Diencephalon (tissue), 1 donor: ENCODE results near the gene IPO11. TPM values are rescaled to one million over a fixed set of nuclear protein-coding genes. Genes with fewer than 3 reads are reported as not detected.

ENCODE experiments used
- small RNA-seq: library from RNA; depleted of rRNA; stranded (forward); fragments of <200 nt; gene quantifications from one replicate; pipeline ENCODE3, GENCODE V24; 2014
- total RNA-seq: library from RNA; depleted of rRNA; stranded (reverse); fragments of >200 nt; gene quantifications from one replicate; pipeline ENCODE4 v1.2.3, GENCODE V29; 2014

The IPO11 gene
- 41.5 TPM for total RNA-seq

DNA sequence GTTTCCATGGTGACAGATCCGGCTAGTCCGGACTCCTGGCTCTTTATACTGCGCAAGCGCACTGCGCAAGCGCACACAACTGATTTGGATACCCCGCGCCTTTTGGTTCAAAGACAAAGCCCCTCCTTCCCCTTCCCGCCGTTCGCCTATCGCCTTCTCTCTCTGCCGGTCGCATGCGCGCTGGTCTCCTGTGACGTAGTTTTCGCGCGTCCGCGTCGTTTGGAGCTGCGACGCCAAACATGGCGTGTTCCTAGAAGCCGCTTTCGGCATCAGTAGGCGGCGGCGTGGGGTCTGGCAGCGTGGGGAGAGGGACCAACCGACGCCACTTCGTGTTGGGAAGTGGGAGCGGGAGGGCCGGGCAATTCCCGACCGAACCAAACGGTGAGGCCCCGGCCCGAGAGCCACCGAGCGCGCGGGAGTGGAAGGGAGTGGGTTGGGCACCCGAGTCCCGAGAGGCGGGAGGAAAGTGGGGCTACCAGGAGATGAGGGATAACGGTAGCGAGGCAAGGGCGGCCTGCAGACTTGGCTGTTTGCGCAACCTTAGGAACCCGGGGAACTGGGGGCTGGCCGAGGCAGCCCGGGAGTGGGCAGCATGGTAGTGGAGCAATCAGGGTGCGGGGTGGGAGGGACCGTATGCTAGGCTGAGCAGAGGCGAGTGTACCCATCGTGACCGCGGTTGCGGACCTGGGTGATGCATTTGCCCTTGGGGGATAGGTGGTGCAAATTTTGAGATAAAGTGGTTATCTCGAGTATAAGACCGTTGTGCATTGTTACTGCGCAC is at the start of gene IPO11:
Gene IPO11 (plus strand): TSS at position 215 of the 781 bp plus-strand sequence. CDS start 24,517 bp downstream, outside the sequence.

DNA sequence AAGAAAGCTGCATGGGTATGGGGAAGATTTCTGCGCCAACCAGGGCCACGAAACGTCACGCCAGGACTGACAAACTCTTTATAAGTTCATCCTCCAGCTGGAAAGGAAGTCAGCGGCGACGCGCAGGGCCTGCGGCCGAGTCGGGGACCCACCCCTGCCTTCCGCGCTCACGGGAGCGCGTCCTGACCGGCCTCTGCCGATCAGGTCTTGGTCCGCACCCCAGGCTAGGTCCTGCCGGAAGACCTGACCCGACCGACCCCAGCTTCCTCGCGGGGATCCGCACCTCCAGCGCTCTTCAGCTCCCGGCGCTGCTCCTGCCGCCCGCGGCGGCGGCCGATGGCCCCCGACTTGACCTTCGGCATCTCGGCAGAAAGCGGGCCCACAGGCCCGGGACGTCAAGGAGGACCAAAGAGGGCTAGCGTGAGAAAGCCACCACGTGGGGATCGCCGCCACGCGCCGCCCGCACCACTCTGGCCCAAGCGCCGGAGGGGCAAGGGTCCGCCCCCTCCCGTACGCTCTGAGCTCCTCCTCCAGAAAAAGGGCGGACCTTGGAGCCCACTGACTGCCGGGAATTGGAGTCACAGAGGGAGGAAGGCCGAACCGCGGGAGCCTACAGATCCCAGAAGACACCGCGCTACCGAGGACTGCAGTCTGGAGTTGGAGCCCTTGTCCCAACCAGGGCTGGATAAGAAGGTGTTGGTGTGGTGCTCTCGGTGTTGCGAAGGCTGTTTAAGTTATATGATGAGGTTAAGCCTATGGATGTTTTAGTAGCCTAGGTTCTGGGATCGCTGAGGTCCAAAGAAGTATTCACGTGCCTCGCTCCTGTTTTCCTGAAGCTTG is 8.9 kb upstream of the IPO11 start, which contains the start of gene DIMT1:
Gene DIMT1 (minus strand): TSS at position 495 of the 840 bp plus-strand sequence. CDS start 133 bp downstream, at position 362.

DNA sequence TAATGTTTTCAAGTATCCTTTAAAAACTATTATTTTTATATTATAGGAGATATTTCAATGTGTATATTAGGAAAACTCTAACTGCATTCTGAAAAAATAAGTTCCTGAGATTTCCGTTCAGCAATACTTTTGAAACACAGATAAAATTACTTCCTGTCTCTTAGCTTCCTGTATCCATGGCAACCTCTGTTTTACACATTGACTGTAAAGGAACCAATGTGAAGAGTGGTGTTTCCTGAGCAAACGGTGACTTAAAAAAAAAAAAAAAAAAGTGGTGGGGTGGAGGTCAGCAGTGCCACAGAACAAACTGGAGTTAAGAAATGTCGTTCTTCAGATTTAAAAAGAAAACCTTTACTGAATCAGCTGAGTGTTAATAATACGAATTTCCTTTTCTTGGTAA is 166.0 kb downstream of the IPO11 start, which contains the start of gene LRRC70:
Gene LRRC70 (plus strand): TSS at position 280 of the 400 bp plus-strand sequence. CDS start 620 bp downstream, outside the sequence.

Small RNA genes lying within 50 kb of the gene (small RNA-seq; reads per million reads assigned to genes)
- not detected for gene CKS1BP3
- gene RNU6-661P: not detected

Other genes starting within 250 kb of the IPO11 start
- 254 TPM for gene KIF2A, start 106.6 kb upstream of the IPO11 start, total RNA-seq
- gene DIMT1, start 8.9 kb upstream of the IPO11 start, total RNA-seq: 15.2 TPM
- 4.8 TPM for gene LRRC70, start 166.1 kb downstream of the IPO11 start, total RNA-seq